NAMALWA (cell line): ENCODE measurements around the gene CDC42EP1.

ENCODE experiments used
- DNase-seq: peaks from one replicate; pipeline ENCODE4 v3.0.0-alpha.2; 2015; ENCODE audit warnings: low spot score

Gene CDC42EP1

DNA sequence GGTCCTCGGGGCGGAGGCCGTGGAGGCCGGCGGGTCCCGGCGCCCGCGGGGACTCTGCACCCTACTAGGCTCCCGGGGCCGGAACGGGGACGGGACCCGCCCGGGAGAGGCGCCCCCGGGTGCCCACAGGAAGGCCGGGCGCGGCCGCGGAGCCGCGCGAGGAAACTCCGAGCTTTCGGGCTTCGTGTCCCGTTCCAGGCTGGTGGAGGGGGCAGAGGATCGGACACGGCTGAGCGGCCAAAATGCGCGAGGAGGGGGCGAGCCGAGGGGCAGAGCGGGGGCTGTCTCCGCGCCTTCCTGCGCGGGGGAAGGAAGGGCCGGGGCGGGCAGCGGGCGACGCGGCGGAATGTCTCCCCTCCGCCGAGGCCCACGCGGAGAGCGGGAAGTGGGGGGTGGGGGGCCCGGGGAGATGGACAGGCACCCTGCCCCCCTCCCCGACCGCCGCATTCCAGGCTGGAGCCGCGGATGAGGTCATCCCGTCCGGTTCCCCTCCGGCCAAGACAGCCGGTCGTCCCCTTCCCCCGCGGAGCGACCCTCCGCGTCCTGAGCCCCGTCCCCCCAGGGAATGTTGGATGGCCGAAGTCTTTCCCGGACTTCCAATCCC, 430 bp downstream of the CDC42EP1 start:
- no peak for DNase-seq

DNA sequence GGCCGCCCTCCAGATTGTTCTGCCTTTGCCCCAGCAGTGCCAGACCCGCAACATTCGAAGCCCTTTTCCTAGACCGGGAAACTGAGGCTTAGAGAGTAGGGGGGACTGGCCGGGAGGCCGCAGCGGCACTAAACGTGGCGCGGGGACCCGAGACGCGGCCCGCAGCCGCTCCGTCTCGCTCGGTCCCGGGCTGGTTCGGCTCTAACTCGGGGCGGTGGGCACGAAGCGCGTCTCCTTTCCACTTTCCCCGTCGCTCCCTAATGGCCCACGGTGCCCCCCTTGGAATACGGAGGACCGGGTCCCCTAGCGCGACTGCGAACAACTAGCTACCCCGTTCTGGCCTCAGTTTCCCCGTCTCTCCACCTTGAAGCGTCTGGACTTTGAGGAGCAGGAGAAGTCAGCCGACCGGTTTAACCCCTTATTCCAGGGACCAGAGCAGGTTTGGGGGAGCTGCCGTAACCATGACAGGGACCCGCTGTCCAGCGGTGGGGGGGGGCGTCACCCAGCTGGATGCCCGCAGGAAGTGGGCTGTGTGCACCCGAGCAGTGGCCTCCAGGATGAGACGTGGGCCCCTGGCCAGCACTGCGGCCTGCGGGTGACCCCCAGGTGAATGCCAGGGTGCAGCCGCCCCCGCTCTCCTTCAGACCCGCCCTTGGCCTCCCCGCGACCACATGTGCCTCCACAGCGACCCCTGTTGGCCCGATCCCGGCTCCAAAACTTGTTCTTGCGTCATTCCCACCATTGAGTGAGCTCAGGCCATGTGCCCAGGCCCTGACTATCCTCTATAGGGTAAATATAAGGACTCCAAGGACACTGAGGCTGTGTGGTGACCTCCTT, 1.1 kb downstream of the CDC42EP1 start:
- DNase-seq, result peak; percentile 81

DNA sequence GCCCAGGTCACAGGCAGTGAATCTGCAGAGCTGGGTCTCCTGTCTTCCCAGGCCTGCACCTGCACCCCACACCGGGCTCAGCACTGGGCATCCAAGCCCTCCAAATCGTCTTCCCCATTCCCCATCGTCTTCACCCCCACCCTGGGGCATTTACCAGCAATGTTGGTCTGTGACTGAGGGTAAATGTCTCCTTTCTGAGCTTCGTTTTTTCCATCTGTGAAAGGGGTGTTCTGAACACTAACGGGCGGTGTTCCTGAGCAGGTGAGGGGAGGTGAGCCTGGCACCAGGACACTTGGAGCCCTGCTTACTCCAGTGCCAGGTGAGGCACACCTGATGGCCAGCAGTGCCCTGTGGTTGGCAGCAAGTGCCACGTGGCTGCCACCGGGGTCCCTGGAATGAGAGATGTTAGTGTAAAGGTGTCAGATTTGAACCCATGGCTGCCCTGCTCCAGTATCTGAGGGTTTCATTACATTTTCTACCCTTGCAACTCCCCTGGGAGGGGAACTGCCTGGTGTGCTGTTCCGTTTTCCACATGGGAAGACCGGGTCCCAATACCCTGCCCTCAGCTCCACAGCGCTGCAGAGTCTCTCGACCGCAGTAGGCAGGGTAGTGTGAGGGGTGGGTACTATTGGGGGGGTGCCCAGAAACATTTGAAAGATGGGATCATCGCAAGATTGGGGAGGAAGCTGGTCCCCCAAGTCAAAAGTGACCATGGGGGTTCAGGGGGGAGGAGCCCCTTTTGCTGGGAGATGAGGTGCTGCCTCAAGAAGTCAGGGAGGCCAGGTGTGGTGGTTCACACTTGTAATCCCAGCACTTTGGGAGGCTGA, 2.0 kb downstream of the CDC42EP1 start:
- DNase-seq, result no peak

DNA sequence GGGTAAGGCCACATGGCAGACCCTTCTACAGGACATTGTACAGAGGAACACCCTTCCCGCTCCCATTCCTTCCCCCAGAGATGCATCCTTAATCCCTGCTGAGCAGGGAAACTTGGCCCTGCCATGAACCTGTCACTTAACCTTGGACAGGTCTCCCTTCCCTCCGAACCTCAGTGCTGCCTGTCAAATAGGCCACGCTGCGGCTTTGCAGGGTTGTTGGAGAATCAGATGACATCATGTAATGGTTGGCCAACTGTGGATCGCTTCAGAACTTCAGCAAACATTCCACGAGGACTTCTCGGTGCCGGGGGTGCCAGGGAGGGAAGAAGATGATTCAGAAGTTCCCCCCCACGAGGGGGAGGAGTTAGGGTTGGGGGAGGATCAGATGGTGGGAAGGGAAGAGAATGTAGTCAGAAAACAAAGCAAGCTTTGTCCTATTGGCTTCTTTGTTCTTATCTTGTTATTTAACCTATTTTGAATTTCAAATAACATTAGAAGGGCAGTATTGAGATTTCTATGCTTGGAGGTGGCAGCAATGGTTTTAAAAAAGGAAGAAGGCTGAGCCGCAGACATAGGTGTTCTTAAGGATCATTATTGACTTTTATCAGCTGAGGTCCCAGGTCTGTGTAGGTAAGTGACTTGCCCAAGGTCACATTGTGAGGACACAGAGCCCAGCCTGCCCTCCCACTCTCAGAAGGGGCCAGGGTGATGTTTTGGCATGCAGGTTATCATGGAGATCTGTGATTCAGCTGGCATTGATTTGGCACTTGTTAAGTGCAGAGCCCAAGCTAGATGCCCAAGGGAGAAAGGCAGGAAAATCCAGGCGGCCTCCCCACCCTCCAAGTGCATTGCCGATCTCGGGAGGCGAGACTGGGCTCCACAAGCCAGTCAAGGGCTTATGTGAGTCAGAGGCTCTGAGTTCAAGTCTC, 3.1 kb downstream of the CDC42EP1 start:
- no peak for DNase-seq

DNA sequence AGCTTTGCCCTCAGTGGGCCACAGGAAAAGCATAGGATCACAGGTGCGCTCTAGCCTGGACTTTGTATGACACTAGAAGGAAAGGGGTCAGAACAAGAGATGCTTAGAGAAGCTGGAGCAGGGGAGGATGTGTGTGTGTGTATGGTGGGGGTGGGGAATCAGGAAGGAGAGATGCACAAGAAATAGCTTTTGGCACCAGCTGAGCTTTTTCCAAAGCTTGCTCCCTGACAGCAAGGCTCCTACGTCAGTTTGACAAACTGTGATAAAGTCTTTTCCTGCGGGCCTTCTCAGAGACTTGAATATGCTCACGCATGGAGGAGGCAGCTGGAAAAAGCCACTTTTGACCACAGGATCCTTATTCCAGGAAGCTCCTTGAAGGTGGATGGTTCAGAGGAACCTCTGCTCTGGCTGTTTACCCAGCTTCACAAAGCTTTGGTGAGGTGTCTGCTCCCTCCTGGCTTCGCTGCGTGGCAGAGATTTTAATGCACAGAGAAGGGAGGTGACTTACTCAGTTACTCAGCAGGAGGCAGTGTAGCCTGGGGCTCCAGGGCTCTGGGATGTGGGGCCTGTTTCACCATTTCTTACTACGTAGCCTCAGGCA, 3.9 kb downstream of the CDC42EP1 start:
- no peak for DNase-seq

DNA sequence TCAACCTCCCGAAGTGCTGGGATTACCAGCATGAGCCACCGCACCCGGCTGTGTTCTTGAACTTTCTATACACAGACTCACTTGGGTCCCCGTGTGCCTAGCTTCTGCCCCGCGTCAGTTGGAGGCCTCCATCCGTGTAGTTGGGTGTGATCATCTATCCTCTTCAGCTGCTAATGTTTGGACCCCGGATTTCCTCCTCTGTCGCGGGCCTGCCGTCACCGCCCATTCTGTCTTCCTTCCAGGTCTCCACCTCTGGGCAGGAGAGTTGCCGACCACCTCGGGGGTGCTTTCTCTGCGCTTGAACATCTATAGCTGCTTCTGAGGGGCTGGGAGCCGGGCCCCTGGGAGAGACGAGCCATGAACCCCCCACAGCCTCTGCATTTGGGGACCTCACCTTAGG, 5.5 kb downstream of the CDC42EP1 start:
- DNase-seq, result no peak

DNA sequence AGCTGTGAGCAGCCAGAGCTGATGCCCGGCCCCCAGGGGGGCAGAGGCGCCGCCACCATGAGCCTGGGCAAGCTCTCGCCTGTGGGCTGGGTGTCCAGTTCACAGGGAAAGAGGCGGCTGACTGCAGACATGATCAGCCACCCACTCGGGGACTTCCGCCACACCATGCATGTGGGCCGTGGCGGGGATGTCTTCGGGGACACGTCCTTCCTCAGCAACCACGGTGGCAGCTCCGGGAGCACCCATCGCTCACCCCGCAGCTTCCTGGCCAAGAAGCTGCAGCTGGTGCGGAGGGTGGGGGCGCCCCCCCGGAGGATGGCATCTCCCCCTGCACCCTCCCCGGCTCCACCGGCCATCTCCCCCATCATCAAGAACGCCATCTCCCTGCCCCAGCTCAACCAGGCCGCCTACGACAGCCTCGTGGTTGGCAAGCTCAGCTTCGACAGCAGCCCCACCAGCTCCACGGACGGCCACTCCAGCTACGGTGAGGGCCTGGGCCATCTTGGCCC, 6.1 kb downstream of the CDC42EP1 start:
- DNase-seq, result no peak

DNA sequence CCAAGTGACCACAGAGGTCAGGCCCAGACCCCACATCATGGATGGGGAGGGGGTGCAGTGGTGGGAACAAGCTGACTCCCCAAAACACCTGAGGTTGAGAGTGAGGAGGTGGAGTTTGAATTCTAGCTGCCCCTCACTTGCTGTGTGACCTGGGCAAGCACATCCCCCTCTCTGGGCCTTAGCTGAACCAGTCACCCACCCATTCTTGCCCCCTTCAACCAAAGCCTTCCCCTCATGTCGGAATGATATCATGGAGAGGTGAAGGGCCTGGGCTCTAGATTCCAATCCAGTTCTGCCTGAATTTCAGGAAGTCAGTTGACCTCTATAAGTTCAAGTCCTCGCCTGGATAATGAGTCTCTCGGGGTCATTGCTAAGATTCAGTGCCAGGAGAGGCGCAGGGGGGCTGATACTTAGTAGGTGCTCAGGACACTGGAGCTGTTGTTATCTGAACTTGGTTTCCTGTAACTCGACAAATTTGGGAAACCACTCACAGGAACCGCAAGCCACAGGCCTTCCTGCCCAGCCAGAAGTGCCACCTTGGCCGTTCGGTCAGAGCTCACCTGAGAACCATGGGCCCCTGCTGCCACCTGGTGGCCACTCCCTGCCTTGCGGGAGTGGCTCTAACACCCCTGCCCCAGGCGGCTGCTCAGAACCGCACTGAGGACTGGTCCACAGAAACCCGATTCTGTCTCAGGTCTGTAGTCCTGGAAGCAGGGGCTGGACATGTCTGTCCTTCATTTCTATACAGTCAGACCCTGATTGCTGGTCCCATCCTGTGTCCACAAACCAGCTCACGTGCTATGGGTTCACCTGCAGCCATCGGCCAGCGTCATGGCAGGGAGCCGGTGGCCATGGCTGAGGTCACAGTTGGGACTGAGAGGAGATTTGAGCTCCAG, 6.9 kb downstream of the CDC42EP1 start:
- peak; percentile 84 for DNase-seq

DNA sequence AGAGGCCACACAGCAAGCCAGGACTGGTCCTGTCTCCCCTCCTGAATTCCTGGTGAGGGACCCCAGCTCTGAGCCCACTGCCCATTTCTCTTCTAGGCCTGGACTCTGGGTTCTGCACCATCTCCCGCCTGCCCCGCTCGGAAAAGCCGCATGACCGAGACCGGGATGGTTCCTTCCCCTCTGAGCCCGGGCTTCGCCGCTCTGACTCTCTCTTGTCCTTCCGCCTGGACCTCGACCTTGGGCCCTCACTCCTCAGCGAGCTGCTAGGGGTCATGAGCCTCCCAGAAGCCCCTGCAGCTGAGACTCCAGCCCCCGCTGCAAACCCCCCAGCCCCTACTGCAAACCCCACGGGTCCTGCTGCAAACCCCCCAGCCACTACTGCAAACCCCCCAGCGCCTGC, 7.7 kb downstream of the CDC42EP1 start:
- DNase-seq, result no peak

DNA sequence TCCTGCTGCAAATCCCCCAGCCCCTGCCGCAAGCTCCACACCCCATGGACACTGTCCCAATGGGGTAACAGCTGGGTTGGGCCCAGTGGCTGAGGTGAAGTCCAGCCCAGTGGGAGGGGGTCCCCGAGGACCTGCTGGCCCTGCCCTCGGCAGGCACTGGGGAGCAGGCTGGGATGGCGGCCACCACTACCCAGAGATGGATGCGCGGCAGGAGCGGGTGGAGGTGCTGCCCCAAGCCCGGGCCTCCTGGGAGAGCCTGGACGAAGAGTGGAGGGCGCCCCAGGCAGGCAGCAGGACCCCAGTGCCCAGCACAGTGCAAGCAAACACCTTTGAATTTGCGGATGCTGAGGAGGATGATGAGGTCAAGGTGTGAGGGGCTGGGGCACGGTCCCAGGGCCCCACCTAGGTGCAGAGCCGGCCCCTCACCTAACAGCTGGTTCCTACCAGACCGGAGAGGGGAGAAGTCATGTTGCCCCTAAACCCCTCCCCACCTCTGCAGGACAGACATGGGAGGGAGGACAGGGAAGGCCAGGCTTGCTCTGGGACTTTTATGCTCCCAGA, 8.2 kb downstream of the CDC42EP1 start:
- DNase-seq, result no peak

DNA sequence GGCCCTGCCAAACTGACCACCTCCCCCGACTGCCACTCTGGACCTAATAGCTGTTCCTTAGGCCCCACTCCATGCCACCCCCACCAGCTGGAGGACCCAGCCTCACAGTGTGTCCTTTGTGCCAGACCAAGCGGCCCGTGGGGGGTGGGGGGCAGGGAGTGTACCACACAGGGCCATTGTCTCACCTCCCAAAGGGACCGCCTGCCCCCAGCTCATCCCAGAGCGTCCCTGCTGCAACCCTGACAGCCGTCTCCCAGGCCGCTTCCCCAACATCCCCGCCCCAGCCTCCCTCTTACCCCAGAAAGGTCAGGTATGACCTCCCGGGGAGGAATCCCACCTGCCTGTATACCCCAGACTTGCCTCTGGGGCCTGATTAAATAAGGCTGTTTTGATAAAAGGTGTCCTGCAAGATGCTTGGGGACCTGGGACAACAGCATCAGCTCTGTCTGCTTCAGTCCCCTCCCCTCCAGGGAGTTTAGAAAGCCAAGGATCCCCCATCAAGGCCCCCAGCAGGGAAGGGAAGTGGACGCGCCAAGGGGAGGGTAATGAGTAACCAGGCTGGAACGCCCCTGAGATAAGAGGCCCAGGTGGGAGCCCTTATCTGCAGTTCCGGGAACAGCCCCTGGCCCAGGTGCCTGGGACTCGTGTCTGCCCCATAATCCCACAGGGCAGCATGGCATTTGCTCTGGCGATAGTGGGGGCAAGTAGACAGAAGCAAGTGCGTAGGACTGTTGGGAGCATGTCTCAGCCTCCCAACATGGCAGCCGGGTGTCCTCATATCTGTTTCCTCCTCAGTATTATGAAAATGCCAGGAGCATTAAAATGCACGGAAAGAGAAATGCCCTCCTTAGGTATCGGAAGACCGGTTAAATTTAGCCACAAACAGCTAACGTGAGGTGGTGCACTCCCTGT, 9.0 kb downstream of the CDC42EP1 start:
- DNase-seq, result no peak

DNA sequence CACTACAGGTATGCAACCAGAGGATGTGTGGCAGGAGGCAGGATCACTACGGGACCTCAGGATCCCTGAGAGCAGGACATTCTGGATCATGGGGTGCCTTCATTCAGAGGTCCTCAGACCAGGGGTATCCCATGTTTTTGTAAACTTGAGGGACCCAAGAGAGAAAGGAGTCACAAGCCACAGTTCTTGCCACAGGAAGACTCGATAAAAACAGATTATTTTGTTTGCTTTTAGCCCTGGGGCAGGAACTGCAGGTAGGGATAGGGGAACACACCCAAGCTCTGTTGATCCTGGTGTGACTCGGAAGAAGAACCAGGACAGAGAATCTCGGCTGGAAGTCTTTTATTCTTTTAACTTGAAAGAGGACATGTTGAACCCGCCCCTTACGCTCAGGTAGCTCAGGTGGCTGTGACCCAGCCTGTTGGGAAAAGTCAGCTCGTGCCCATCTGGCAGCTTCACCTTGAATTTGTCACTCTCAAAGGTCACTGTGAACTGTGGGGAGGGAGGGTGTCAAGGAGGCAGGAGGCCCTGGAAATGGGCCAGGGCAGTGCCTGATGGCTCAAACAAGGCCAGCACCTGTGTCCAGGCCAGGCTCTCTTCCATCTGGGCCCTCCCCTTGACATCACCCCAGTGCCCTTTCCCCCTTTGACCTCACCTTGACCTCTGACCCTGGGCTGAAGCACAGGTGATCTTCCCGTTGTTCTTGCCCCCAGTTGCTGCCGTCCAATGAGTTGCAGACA, 9.8 kb downstream of the CDC42EP1 start:
- no peak for DNase-seq

DNA sequence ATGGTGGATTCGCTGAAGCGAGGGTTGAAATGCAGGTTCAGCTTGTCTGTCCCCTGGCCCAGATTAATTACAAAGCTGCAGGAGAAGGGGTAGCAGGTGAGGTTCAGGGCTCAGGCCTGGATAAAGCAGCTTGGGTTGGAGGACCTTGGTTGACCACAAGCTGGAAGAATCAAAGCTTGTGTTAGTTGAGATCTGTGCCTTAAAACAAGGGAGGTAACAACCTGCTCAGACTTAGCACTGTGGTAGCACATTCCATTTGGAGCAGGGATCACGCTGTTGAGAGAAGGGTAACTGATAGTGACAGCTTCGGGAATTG, 10.3 kb downstream of the CDC42EP1 start:
- DNase-seq, result no peak

DNA sequence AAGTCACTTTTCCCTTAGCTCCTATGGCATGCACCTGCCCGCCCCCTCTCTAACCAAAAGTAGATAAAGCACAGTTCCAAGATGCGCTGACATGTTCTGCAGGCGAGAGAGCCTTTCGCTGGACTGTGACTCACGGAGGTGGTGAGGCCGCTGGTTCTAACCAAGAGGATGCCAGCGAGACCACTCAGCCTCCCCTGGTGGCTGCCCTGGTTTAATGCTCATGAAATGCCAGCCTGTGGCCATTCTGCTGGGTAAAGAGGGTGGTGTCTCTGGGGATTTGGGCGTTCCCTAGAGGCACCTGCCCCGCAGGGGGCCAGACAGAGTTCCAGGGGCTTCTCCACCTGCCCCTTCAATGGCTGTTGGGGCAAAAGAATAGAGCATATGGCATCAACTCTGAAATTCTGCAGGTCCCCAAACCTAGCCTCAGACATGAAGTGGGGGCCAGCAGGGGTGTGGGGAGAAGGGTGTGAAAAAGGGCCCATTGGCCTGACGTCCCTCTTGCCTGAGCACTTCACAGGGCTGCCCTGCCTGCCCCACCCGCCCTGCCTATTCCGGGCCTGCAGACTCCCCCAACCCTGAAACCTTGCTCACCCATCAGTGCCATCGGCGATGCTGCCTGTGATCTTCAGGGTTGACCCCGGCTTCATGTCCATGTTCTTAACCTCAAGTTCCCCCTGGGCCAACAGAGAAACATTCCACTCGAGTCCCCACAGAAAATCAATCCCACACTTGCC, 11.1 kb downstream of the CDC42EP1 start:
- DNase-seq, result no peak

DNA sequence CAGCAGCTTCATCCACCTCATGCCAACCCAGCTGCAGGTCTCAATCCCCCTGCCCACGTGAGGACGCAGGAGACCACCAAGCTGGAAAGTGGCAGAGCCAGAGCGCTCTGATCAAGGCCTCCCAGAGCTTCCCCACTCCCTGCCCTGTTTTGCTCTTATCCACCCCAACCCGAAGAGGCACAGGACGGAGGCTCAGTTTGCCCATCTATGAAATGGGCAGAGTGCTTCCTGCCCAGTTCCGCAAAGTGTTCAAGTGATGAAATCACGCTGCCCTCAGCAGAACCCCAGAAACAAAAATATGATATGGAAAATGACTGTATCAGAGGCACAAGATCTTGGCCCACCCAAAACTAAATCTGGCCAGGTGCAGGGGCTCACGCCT, 11.7 kb downstream of the CDC42EP1 start:
- DNase-seq, result no peak

DNA sequence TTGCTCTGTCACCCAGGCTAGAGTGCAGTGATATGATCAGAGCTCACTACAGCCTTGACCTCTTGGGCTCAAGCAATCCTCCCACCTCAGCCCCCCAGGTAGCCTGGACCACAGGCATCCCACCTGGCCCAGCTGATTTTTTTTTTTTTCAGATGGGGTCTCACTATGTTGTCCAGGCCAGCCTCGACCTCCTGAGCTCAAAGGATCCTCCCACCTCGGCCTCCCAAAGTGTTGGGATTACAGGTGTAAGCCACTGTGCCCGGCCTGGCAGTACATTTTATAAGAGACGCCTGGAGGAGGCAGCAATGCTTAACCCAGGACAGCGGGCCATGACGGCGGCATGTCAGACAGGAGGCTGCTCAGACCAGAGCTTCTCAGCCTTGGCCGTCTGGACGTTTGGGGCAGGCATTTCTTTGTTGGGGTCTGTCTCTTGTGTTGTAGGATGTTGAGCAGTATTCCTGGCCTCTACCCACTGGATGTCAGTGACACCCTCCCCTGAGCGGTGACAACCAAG, 15.3 kb downstream of the CDC42EP1 start:
- no peak for DNase-seq

DNA sequence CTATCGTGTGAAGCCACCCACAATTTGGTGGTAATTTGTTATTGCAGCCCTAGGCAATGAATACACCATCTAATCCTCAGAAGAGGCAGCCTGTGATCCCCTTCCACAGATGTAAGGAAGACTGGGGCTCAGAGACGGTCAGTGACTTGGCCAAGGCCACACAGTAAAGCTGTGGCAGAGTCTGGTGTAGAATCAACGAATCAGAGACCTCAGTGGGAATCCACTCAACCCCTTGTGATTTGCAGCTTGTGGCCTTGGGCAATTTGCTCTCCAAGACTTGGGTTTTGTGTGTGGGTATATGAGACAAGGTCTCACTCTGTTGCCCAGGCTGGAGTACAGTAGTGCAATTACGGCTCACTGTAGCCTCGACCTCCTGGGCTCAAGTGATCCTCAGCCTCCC, 17.7 kb downstream of the CDC42EP1 start:
- no peak for DNase-seq
